Liver (tissue), 3 donors: ENCODE data around the gene PLB1.

Experiments used
- ATF3 ChIP-seq: IDR thresholded peaks from 2 replicates; pipeline ENCODE4 v1.6.1; 2016; ENCODE audit warnings: antibody characterized with exemption
- CTCF ChIP-seq: fragments of 150-350 bp; IDR thresholded peaks from 2 replicates; pipeline ENCODE4 v1.5.1; 2017; ENCODE audit warnings: improper control_type of control experiment, low read depth, low read length; ENCODE audit not compliant: missing input control
- FOXA1 ChIP-seq: IDR thresholded peaks from 2 replicates; pipeline ENCODE4 v1.6.1; 2016; ENCODE audit warnings: antibody characterized with exemption
- GABPA ChIP-seq, 2 donors: IDR thresholded peaks in 1 of 2; conservative IDR thresholded peaks in 1 of 2; 2 replicates each; pipeline ENCODE4 v1.6.1; 2016; ENCODE audit warnings: antibody characterized with exemption in 2 of 2, mild to moderate bottlenecking in 1 of 2, moderate library complexity in 1 of 2
- JUND ChIP-seq, 2 donors: IDR thresholded peaks; 2 replicates each; pipeline ENCODE4 v1.6.1; 2016; ENCODE audit warnings: antibody characterized with exemption in 2 of 2
- MAX ChIP-seq: IDR thresholded peaks from 2 replicates; pipeline ENCODE4 v1.6.1; 2016; ENCODE audit warnings: antibody characterized with exemption
- NR2F2 ChIP-seq: IDR thresholded peaks from 2 replicates; pipeline ENCODE4 v1.6.1; 2016; ENCODE audit warnings: antibody characterized with exemption
- RAD21 ChIP-seq, 2 donors: IDR thresholded peaks; 2 replicates each; pipeline ENCODE4 v1.6.1; 2016; ENCODE audit warnings: antibody characterized with exemption in 2 of 2, mild to moderate bottlenecking in 2 of 2
- REST ChIP-seq: IDR thresholded peaks from 2 replicates; pipeline ENCODE4 v1.6.1; 2016; ENCODE audit warnings: antibody characterized with exemption, mild to moderate bottlenecking
- SP1 ChIP-seq: IDR thresholded peaks from 2 replicates; pipeline ENCODE4 v1.6.1; 2018; ENCODE audit warnings: antibody characterized with exemption, mild to moderate bottlenecking
- TAF1 ChIP-seq: conservative IDR thresholded peaks from 2 replicates; pipeline ENCODE4 v1.6.1; 2016; ENCODE audit warnings: antibody characterized with exemption, mild to moderate bottlenecking
- YY1 ChIP-seq: IDR thresholded peaks from 2 replicates; pipeline ENCODE4 v1.6.1; 2016; ENCODE audit warnings: antibody characterized with exemption, mild to moderate bottlenecking
- ZBTB33 ChIP-seq: IDR thresholded peaks from 2 replicates; pipeline ENCODE4 v1.6.1; 2016; ENCODE audit warnings: antibody characterized with exemption
- donor health status: healthy.
- donor health status: healthy.

GRCh38 chr2:28603821-28604220 lies 108.0 kb downstream of the PLB1 start:
- TF ChIP-seq CTCF (no peak), YY1 (no peak), SP1 (no peak), REST (no peak), RAD21 (IDR thresholded peaks at IDR 0.05) (no peak), MAX (no peak), TAF1 (no peak), ATF3 (no peak), NR2F2 (no peak), GABPA (IDR thresholded peaks at IDR 0.05 in 1 of 2, conservative IDR thresholded peaks at IDR 0.05 in 1 of 2) (no peak), JUND (IDR thresholded peaks at IDR 0.05) (no peak), ZBTB33 (no peak), FOXA1 (no peak)
